ENCODE measurements around the gene SEMA4D.

Gene SEMA4D

GRCh38 chr9:89433826-89434225, 64.1 kb downstream of the SEMA4D start:
- H3K36me3 ChIP-seq (ENCODE audit: control insufficient read depth, insufficient read depth, low read length): no peaks in the 10 kb centered on the region
- H3K27ac ChIP-seq (ENCODE audit: insufficient read depth, low read depth, low read length, poor library complexity, severe bottlenecking): no peak overlapping the region
- no peaks in the 10 kb centered on the region for H3K9me3 ChIP-seq (ENCODE audit: control insufficient read depth, low read length)
- peaks cover 22% of the 10 kb centered on the region for H3K4me1 ChIP-seq (ENCODE audit: control insufficient read depth, insufficient read depth, low read length)
- 95 to 96% methylated on average over 11 of the region's 11 CpGs for WGBS, 2 experiments
- H3K4me3 ChIP-seq (ENCODE audit: insufficient read depth, low read depth, low read length): no peak overlapping the region
- no peaks in the 10 kb centered on the region for H3K27me3 ChIP-seq (ENCODE audit: control insufficient read depth, insufficient read depth, low read length, poor library complexity, severe bottlenecking)

- no peak overlapping the region for H3K27ac ChIP-seq (ENCODE audit: insufficient read depth, low read depth, low read length, poor library complexity, severe bottlenecking)
- 84 to 85% methylated on average over 13 of the region's 13 CpGs for WGBS, 2 experiments
- H3K27me3 ChIP-seq (ENCODE audit: control insufficient read depth, insufficient read depth, low read length, poor library complexity, severe bottlenecking): no peaks in the 10 kb centered on the region
- no peak overlapping the region for H3K4me3 ChIP-seq (ENCODE audit: insufficient read depth, low read depth, low read length)
- H3K9me3 ChIP-seq (ENCODE audit: control insufficient read depth, low read length): no peaks in the 10 kb centered on the region
- H3K4me1 ChIP-seq (ENCODE audit: control insufficient read depth, insufficient read depth, low read length): peaks cover 22% of the 10 kb centered on the region
- no peaks in the 10 kb centered on the region for H3K36me3 ChIP-seq (ENCODE audit: control insufficient read depth, insufficient read depth, low read length)
These were observed 64.9 kb downstream of the SEMA4D start for GRCh38 chr9:89432986-89433530.

GRCh38 chr9:89431930-89432725, 65.8 kb downstream of the SEMA4D start:
- Histone ChIP-seq H3K27me3 (ENCODE audit: control insufficient read depth, insufficient read depth, low read length, poor library complexity, severe bottlenecking) (no peaks in the 10 kb centered on the region), H3K27ac (ENCODE audit: insufficient read depth, low read depth, low read length, poor library complexity, severe bottlenecking) (no peak overlapping the region), H3K36me3 (ENCODE audit: control insufficient read depth, insufficient read depth, low read length) (no peaks in the 10 kb centered on the region), H3K4me1 (ENCODE audit: control insufficient read depth, insufficient read depth, low read length) (peaks cover 22% of the 10 kb centered on the region), H3K4me3 (ENCODE audit: insufficient read depth, low read depth, low read length) (no peak overlapping the region), H3K9me3 (ENCODE audit: control insufficient read depth, low read length) (no peaks in the 10 kb centered on the region)
- WGBS, 2 experiments: 81 to 92% methylated on average over 5 to 6 of the region's 6 CpGs

DNA sequence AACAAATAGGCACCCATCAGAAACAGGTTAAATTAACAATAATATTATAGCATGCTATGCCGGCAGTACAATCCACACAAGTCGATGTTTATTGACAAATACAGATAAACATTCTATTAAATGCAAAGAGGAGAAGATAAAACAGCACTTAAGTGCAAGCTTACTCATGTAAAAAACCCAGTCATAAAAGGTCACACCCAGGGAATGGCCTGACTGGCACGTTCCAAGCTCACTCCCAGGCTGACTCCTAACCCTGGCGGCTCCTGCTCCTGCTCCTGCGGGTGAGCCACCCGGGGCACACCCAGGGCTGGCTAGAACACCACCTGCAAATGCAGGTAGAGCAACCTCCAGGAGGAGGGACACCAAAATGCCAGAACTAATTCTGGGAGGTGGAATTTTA, 66.9 kb downstream of the SEMA4D start:
- Histone ChIP-seq H3K36me3 (ENCODE audit: control insufficient read depth, insufficient read depth, low read length) (no peaks in the 10 kb centered on the region), H3K27ac (ENCODE audit: insufficient read depth, low read depth, low read length, poor library complexity, severe bottlenecking) (no peak overlapping the region), H3K9me3 (ENCODE audit: control insufficient read depth, low read length) (no peaks in the 10 kb centered on the region), H3K4me3 (ENCODE audit: insufficient read depth, low read depth, low read length) (no peak overlapping the region), H3K4me1 (ENCODE audit: control insufficient read depth, insufficient read depth, low read length) (peaks cover 12% of the 10 kb centered on the region), H3K27me3 (ENCODE audit: control insufficient read depth, insufficient read depth, low read length, poor library complexity, severe bottlenecking) (no peaks in the 10 kb centered on the region)
- WGBS, 2 experiments: 87 to 94% methylated on average over 6 of the region's 6 CpGs

- WGBS, 2 experiments: 92 to 93% methylated on average over 25 of the region's 25 CpGs
- Histone ChIP-seq H3K4me3 (ENCODE audit: insufficient read depth, low read depth, low read length) (no peak overlapping the region), H3K9me3 (ENCODE audit: control insufficient read depth, low read length) (no peaks in the 10 kb centered on the region), H3K4me1 (ENCODE audit: control insufficient read depth, insufficient read depth, low read length) (no peaks in the 10 kb centered on the region), H3K27ac (ENCODE audit: insufficient read depth, low read depth, low read length, poor library complexity, severe bottlenecking) (no peak overlapping the region), H3K27me3 (ENCODE audit: control insufficient read depth, insufficient read depth, low read length, poor library complexity, severe bottlenecking) (no peaks in the 10 kb centered on the region), H3K36me3 (ENCODE audit: control insufficient read depth, insufficient read depth, low read length) (no peaks in the 10 kb centered on the region)
These were observed 68.7 kb downstream of the SEMA4D start for GRCh38 chr9:89428901-89429890.

DNA sequence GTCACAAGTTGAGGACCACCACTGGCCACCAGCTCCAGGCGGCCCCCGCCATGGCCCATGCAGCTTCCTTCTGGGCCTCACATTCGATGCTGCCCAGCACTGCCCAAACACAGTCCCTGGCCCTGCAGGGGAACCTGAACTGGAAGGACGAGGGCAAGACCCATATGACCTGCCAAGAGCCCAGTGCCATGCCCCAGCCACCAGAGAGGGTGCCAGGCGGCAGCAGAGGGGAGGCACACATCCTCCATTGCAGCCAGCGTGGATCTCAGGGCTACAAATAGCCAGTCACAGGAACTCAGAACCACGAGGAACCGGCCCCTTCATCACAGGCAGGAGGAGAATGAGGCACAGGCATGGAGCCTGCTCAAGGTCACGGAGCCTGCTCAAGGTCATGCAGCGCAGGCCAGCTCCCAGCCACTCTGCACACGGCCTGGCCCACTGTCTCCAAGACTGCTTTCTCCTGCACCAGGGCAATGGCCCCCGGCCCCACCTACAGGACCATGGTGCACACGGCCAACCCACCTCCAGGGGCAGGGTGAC, 69.6 kb downstream of the SEMA4D start:
- no peaks in the 10 kb centered on the region for H3K9me3 ChIP-seq (ENCODE audit: control insufficient read depth, low read length)
- 84% methylated on average over 13 of the region's 13 CpGs for WGBS, 2 experiments
- H3K27ac ChIP-seq (ENCODE audit: insufficient read depth, low read depth, low read length, poor library complexity, severe bottlenecking): no peak overlapping the region
- no peaks in the 10 kb centered on the region for H3K36me3 ChIP-seq (ENCODE audit: control insufficient read depth, insufficient read depth, low read length)
- no peaks in the 10 kb centered on the region for H3K4me1 ChIP-seq (ENCODE audit: control insufficient read depth, insufficient read depth, low read length)
- H3K4me3 ChIP-seq (ENCODE audit: insufficient read depth, low read depth, low read length): no peak overlapping the region
- no peaks in the 10 kb centered on the region for H3K27me3 ChIP-seq (ENCODE audit: control insufficient read depth, insufficient read depth, low read length, poor library complexity, severe bottlenecking)

GRCh38 chr9:89427621-89428221, 70.2 kb downstream of the SEMA4D start:
- H3K9me3 ChIP-seq (ENCODE audit: control insufficient read depth, low read length): no peaks in the 10 kb centered on the region
- no peak overlapping the region for H3K4me3 ChIP-seq (ENCODE audit: insufficient read depth, low read depth, low read length)
- no peaks in the 10 kb centered on the region for H3K27me3 ChIP-seq (ENCODE audit: control insufficient read depth, insufficient read depth, low read length, poor library complexity, severe bottlenecking)
- 92 to 94% methylated on average over 17 of the region's 17 CpGs for WGBS, 2 experiments
- no peak overlapping the region for H3K27ac ChIP-seq (ENCODE audit: insufficient read depth, low read depth, low read length, poor library complexity, severe bottlenecking)
- no peaks in the 10 kb centered on the region for H3K4me1 ChIP-seq (ENCODE audit: control insufficient read depth, insufficient read depth, low read length)
- H3K36me3 ChIP-seq (ENCODE audit: control insufficient read depth, insufficient read depth, low read length): no peaks in the 10 kb centered on the region

DNA sequence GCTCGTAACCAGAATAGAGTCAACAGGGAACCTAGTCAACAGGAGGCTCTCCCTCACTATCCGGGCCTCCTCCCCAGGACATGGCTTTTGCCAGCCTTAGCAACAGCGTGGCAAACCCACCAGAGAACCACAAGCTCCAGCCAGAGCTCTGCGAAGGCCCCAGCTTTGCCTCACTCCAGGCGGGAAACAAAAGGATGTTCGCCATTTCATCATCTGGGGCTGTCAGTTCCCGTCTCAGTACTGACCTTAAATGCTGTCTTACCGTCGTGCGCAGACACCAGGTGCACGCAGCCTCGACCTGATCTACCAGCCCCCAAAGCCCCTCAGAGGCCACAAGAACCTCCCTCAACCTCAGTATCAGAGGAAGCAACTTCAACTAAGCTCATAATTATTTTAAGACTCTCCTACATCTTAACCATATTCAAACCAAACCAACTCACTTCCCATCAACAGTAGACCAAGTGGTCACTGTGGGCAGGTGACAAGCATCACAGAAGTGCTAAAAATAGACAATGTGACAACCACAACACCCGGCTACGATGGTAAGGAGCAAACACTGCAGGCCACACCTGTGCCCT, 71.4 kb downstream of the SEMA4D start:
- 87 to 89% methylated on average over 14 of the region's 14 CpGs for WGBS, 2 experiments
- no peaks in the 10 kb centered on the region for H3K4me1 ChIP-seq (ENCODE audit: control insufficient read depth, insufficient read depth, low read length)
- H3K36me3 ChIP-seq (ENCODE audit: control insufficient read depth, insufficient read depth, low read length): no peaks in the 10 kb centered on the region
- H3K27ac ChIP-seq (ENCODE audit: insufficient read depth, low read depth, low read length, poor library complexity, severe bottlenecking): no peak overlapping the region
- no peak overlapping the region for H3K4me3 ChIP-seq (ENCODE audit: insufficient read depth, low read depth, low read length)
- H3K9me3 ChIP-seq (ENCODE audit: control insufficient read depth, low read length): no peaks in the 10 kb centered on the region
- H3K27me3 ChIP-seq (ENCODE audit: control insufficient read depth, insufficient read depth, low read length, poor library complexity, severe bottlenecking): no peaks in the 10 kb centered on the region

- no peaks in the 10 kb centered on the region for H3K36me3 ChIP-seq (ENCODE audit: control insufficient read depth, insufficient read depth, low read length)
- no peak overlapping the region for H3K27ac ChIP-seq (ENCODE audit: insufficient read depth, low read depth, low read length, poor library complexity, severe bottlenecking)
- 87 to 89% methylated on average over 7 of the region's 7 CpGs for WGBS, 2 experiments
- H3K4me3 ChIP-seq (ENCODE audit: insufficient read depth, low read depth, low read length): no peak overlapping the region
- H3K4me1 ChIP-seq (ENCODE audit: control insufficient read depth, insufficient read depth, low read length): no peaks in the 10 kb centered on the region
- H3K9me3 ChIP-seq (ENCODE audit: control insufficient read depth, low read length): no peaks in the 10 kb centered on the region
- H3K27me3 ChIP-seq (ENCODE audit: control insufficient read depth, insufficient read depth, low read length, poor library complexity, severe bottlenecking): no peaks in the 10 kb centered on the region
These were observed 72.0 kb downstream of the SEMA4D start for GRCh38 chr9:89425921-89426383.
